Natural killer cell (primary cell): Measurements from ENCODE around the gene ID1. TPM values are rescaled to one million over a fixed set of nuclear protein-coding genes. Genes with fewer than 3 reads are reported as not detected.
"Not testable (repeated sequence)": the region's sequence is repeated elsewhere in the genome, so short reads cannot be mapped to it uniquely, and the experiment has no call there.

ENCODE experiments used
- ATAC-seq, 3 donors: fragments of 150-1000 bp in 2 of 3; fragments of 200-7000 bp in 1 of 3; cut with Tn5 transposase; 1 replicate in 1 of 3; 2 replicates in 2 of 3; pipeline ENCODE4 v1.10.0; 2021; ENCODE audit warnings: mild to moderate bottlenecking in 2 of 3, moderate library complexity in 2 of 3
- DNase-seq, 2 donors: peaks; one replicate each; pipeline versions ENCODE4 v3.0.0 to v3.0.0-alpha.2; 2013 to 2021; ENCODE audit warnings: mixed read lengths in 1 of 2
- H3K27ac ChIP-seq: one replicate; pipeline ENCODE4 v1.5.1; 2013; ENCODE audit warnings: mild to moderate bottlenecking, low read length
- H3K27me3 ChIP-seq: one replicate; pipeline ENCODE4 v1.6.1; 2013; ENCODE audit warnings: low read length; ENCODE audit not compliant: control insufficient read depth, insufficient read depth
- H3K36me3 ChIP-seq: one replicate; pipeline ENCODE4 v1.6.1; 2013; ENCODE audit warnings: low read length; ENCODE audit not compliant: control insufficient read depth, insufficient read depth
- H3K4me1 ChIP-seq: one replicate; pipeline ENCODE4 v1.6.1; 2013; ENCODE audit warnings: low read length; ENCODE audit not compliant: control insufficient read depth, insufficient read depth
- H3K4me3 ChIP-seq: one replicate; pipeline ENCODE4 v1.5.1; 2013; ENCODE audit warnings: low read length
- H3K9me3 ChIP-seq: one replicate; pipeline ENCODE4 v1.6.1; 2013; ENCODE audit warnings: low read length; ENCODE audit not compliant: control insufficient read depth, insufficient read depth
- H3K27ac Mint-ChIP-seq, 2 donors: one replicate each; pipeline ENCODE4 v1.8.0; 2022; ENCODE audit warnings: mild to moderate bottlenecking in 2 of 2, mixed read lengths in 2 of 2, moderate library complexity in 1 of 2
- H3K27me3 Mint-ChIP-seq, 2 donors: one replicate each; pipeline ENCODE4 v1.8.0; 2022; ENCODE audit warnings: low read depth in 2 of 2, mixed read lengths in 2 of 2
- H3K36me3 Mint-ChIP-seq: one replicate; pipeline ENCODE4 v1.8.0; 2022; ENCODE audit warnings: mixed read lengths
- H3K4me1 Mint-ChIP-seq, 2 donors: one replicate each; pipeline ENCODE4 v1.8.0; 2022; ENCODE audit warnings: mixed read lengths in 2 of 2
- H3K4me3 Mint-ChIP-seq: one replicate; pipeline ENCODE4 v1.8.0; 2022; ENCODE audit warnings: mild to moderate bottlenecking, moderate library complexity, mixed read lengths
- H3K9me3 Mint-ChIP-seq, 2 donors: one replicate each; pipeline ENCODE4 v1.8.0; 2022; ENCODE audit warnings: mixed read lengths in 2 of 2
- WGBS: methylation state at CpG from one replicate; pipeline ENCODE4 v1.1.7; 2013; ENCODE audit warnings: missing lambda C conversion rate; ENCODE audit not compliant: insufficient coverage; 5-methylcytosine and 5-hydroxymethylcytosine counted together
- intact Hi-C: fragments of 100-400 bp; cut with micrococcal nuclease; formaldehyde crosslinking; loops from one replicate; pipeline ENCODE4 v1.14.2; 2022
- total RNA-seq, 4 donors: library from RNA; stranded (reverse); fragments of 120-200 nt in 1 of 4; gene quantifications; one replicate each; pipeline versions ENCODE4 v1.2.3 to v1.2.4, GENCODE V29; 2013 to 2022
- TF ChIP-seq, protein P1 (sequence below): fragments of 200-600 bp; IDR thresholded peaks from one replicate; pipeline ENCODE4 v1.8.0; 2022; ENCODE audit warnings: antibody characterized with exemption

The ID1 gene
- total RNA-seq, 3 donors from 2014 or later (not counting 1 experiment from before 2014, with no cell fraction given): 5.6 to 10.1 (median 6.4) TPM

DNA sequence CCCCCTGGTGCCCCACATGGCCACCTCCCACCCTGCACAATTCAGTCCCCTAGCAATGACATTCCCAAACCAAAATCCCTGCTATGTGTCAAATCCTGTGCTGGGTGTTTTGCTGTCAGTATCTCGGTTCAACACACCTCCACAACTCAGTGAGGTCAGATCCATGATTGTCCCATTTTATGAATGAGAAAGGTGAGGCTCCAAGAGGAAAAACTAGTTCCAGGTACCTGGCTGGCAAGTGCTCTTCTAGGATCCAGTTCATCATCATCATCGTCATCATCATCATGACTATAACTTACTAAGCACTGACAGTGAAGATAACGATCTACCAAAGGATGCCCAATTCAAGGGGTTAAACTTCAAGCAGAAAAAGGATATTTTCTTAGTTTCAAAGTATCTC, 15.2 kb downstream of the ID1 start:
- Mint-ChIP-seq H3K4me3 (no peak overlapping the region), H3K27me3 (no peaks in the 10 kb centered on the region), H3K27ac (no peak overlapping the region), H3K4me1 (no peaks in the 10 kb centered on the region), H3K9me3 (no peaks in the 10 kb centered on the region), H3K36me3 (no peaks in the 10 kb centered on the region)
- no peak for DNase-seq
- no peak overlapping the region for H3K27ac ChIP-seq
- TF ChIP-seq, protein P1, sequence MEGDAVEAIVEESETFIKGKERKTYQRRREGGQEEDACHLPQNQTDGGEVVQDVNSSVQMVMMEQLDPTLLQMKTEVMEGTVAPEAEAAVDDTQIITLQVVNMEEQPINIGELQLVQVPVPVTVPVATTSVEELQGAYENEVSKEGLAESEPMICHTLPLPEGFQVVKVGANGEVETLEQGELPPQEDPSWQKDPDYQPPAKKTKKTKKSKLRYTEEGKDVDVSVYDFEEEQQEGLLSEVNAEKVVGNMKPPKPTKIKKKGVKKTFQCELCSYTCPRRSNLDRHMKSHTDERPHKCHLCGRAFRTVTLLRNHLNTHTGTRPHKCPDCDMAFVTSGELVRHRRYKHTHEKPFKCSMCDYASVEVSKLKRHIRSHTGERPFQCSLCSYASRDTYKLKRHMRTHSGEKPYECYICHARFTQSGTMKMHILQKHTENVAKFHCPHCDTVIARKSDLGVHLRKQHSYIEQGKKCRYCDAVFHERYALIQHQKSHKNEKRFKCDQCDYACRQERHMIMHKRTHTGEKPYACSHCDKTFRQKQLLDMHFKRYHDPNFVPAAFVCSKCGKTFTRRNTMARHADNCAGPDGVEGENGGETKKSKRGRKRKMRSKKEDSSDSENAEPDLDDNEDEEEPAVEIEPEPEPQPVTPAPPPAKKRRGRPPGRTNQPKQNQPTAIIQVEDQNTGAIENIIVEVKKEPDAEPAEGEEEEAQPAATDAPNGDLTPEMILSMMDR: no peak
- H3K4me3 ChIP-seq: no peak overlapping the region
- peaks cover 4% of the 10 kb centered on the region for H3K4me1 ChIP-seq
- intact Hi-C loops: no loop called here
- no peaks in the 10 kb centered on the region for H3K27me3 ChIP-seq
- no peaks in the 10 kb centered on the region for H3K36me3 ChIP-seq
- no peaks in the 10 kb centered on the region for H3K9me3 ChIP-seq
- 85% methylated on average over 2 of the region's 3 CpGs for WGBS
- ATAC-seq: no peak

DNA sequence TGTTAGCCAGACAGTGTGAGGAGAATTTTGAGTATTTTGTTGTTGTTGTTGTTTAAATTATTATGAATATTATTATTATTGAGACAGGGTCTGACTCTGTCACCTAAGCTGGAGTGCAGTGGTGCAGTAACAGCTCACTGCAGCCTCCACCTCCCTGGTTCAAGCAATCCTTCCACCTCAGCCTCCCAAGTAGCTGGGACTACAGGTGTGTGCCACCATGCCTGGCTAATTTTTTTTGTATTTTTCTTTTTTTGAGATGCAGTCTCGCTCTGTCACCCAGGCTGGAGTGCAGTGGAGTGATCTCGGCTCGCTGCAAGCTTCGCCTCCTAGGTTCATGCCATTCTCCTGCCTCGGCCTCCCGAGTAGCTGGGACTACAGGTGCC, 18.0 kb downstream of the ID1 start:
- H3K36me3 ChIP-seq, H3K27ac Mint-ChIP-seq, H3K4me3 Mint-ChIP-seq, H3K4me1 ChIP-seq, intact Hi-C loops, H3K4me3 ChIP-seq, H3K27me3 Mint-ChIP-seq, H3K9me3 ChIP-seq, H3K4me1 Mint-ChIP-seq, H3K9me3 Mint-ChIP-seq, DNase-seq, H3K27ac ChIP-seq, ATAC-seq, H3K36me3 Mint-ChIP-seq, H3K27me3 ChIP-seq: not testable (repeated sequence)
- 93% methylated on average over 5 of the region's 6 CpGs for WGBS

DNA sequence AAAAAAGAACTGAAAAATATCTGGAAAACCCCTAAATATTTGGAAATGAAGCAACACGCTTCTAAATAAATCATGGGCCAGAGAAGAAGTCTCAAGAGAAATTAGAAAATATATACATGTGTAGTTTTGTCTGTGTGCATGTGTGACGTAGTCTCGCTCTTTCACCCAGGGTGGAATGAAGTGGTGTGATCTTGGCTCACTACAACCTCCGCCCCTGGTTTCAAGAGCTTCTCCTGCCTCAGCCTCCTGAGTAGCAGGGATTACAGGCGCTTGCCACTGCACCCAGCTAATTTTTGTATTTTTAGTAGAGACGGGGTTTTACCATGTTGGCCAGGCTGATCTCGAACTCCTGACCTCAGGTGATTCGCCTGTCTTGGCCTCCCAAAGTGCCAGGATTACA, 21.4 kb downstream of the ID1 start:
- H3K4me1 Mint-ChIP-seq, H3K4me3 ChIP-seq, ATAC-seq, H3K27ac Mint-ChIP-seq, H3K27me3 Mint-ChIP-seq, H3K4me3 Mint-ChIP-seq, DNase-seq, H3K9me3 ChIP-seq, H3K36me3 Mint-ChIP-seq, H3K27me3 ChIP-seq, H3K4me1 ChIP-seq, H3K36me3 ChIP-seq, intact Hi-C loops, H3K27ac ChIP-seq, H3K9me3 Mint-ChIP-seq: not testable (repeated sequence)
- WGBS: 95% methylated on average over 7 of the region's 8 CpGs

DNA sequence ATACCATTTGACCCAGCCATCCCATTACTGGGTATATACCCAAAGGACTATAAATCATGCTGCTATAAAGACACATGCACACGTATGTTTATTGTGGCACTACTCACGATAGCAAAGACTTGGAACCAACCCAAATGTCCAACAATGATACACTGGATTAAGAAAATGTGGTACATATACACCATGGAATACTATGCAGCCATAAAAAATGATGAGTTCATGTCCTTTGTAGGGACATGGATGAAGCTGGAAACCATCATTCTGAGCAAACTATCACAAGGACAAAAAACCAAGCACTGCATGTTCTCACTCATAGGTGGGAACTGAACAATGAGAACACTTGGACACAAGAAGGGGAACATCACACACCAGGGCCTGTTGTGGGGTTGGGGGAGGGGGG, 23.0 kb downstream of the ID1 start:
- H3K27ac Mint-ChIP-seq, intact Hi-C loops, H3K27ac ChIP-seq, H3K9me3 ChIP-seq, H3K27me3 Mint-ChIP-seq, H3K36me3 ChIP-seq, H3K4me1 Mint-ChIP-seq, H3K9me3 Mint-ChIP-seq, H3K4me3 Mint-ChIP-seq, H3K36me3 Mint-ChIP-seq, H3K4me3 ChIP-seq, DNase-seq, H3K27me3 ChIP-seq, H3K4me1 ChIP-seq, ATAC-seq: not testable (repeated sequence)
- no CpG with 5 or more reads among the region's 2 CpGs for WGBS

DNA sequence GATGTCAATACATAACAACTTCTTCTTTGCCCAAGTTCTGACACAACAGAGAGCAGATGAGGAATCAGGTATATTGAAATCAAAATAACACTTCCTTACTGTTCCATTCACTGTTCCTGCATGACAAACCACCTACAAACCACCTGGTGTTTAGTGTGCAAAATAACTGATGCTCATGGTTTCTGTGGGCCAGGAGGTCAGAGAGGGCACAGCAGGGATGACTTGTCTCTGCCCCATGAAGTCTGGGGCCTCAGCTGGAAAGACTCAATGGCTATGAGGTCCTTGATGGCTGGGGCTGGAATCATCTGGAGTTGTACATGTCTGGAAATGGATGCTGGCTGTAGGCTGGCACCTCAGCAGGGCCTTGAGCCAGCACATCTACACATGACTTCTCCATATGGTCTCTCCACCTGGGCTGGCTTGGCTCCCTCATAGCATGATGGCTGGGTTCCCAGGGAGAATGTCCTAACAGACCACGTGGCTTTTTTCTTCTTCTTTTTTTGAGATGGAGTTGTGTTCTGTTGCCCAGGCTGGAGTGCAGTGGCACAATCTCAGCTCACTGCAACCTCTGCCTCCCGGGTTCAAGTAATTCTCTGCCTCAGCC, 25.2 kb downstream of the ID1 start:
- no peaks in the 10 kb centered on the region for H3K36me3 Mint-ChIP-seq
- no peaks in the 10 kb centered on the region for H3K36me3 ChIP-seq
- H3K27ac ChIP-seq: no peak overlapping the region
- H3K27me3 ChIP-seq: no peaks in the 10 kb centered on the region
- no peak overlapping the region for H3K27ac Mint-ChIP-seq
- TF ChIP-seq, protein P1: no peak
- no peaks in the 10 kb centered on the region for H3K27me3 Mint-ChIP-seq
- no peaks in the 10 kb centered on the region for H3K4me1 Mint-ChIP-seq
- no peak overlapping the region for H3K4me3 ChIP-seq
- no peak overlapping the region for H3K4me3 Mint-ChIP-seq
- H3K9me3 Mint-ChIP-seq: no peaks in the 10 kb centered on the region
- DNase-seq: no peak
- H3K9me3 ChIP-seq: no peaks in the 10 kb centered on the region
- ATAC-seq: no peak
- peaks cover 3% of the 10 kb centered on the region for H3K4me1 ChIP-seq
- 60% methylated on average over 2 of the region's 2 CpGs for WGBS
- intact Hi-C loops: no loop called here
